Measurements from ENCODE around the gene DOK6.

DOK6 gene

GRCh38 chr18:69755856-69756496, 355.3 kb downstream of the DOK6 start:
- Histone ChIP-seq H4K20me1 (ENCODE audit: insufficient read depth, low read length) (no peaks in the 10 kb centered on the region), H3K4me1 (ENCODE audit: low read length) (no peaks in the 10 kb centered on the region), H3K4me3 (ENCODE audit: low read length) (no peak overlapping the region), H3K36me3 (replicated peaks; ENCODE audit: low read depth, low read length) (no peaks in the 10 kb centered on the region), H3K27me3 (ENCODE audit: low read depth, low read length) (no peaks in the 10 kb centered on the region), H3K79me2 (ENCODE audit: low read length) (no peaks in the 10 kb centered on the region), H3K27ac (ENCODE audit: low read length) (no peak overlapping the region), H3K9ac (ENCODE audit: low read length) (no peak overlapping the region), H3K9me3 (ENCODE audit: insufficient read depth, low read length) (no peaks in the 10 kb centered on the region), H2AFZ (ENCODE audit: low read depth, low read length) (no peak overlapping the region), H3K4me2 (ENCODE audit: low read length) (no peak overlapping the region)
- TF ChIP-seq CTCF (IDR thresholded peaks at IDR 0.05; ENCODE audit: low read depth, low read length) = no peak
- TF ChIP-seq EZH2phosphoT487 (IDR thresholded peaks at IDR 0.05; ENCODE audit: low read depth) = no peak

GRCh38 chr18:69757733-69758132, 357.0 kb downstream of the DOK6 start:
- Histone ChIP-seq H3K27ac (ENCODE audit: low read length) (no peak overlapping the region), H3K36me3 (replicated peaks; ENCODE audit: low read depth, low read length) (no peaks in the 10 kb centered on the region), H3K79me2 (ENCODE audit: low read length) (no peaks in the 10 kb centered on the region), H3K9me3 (ENCODE audit: insufficient read depth, low read length) (no peaks in the 10 kb centered on the region), H3K27me3 (ENCODE audit: low read depth, low read length) (no peaks in the 10 kb centered on the region), H3K4me1 (ENCODE audit: low read length) (no peaks in the 10 kb centered on the region), H3K4me2 (ENCODE audit: low read length) (no peak overlapping the region), H3K4me3 (ENCODE audit: low read length) (no peak overlapping the region), H4K20me1 (ENCODE audit: insufficient read depth, low read length) (no peaks in the 10 kb centered on the region), H3K9ac (ENCODE audit: low read length) (no peak overlapping the region), H2AFZ (ENCODE audit: low read depth, low read length) (no peak overlapping the region)
- TF ChIP-seq EZH2phosphoT487 (IDR thresholded peaks at IDR 0.05; ENCODE audit: low read depth) = no peak
- TF ChIP-seq CTCF (IDR thresholded peaks at IDR 0.05; ENCODE audit: low read depth, low read length) = no peak

- Histone ChIP-seq H3K27ac (ENCODE audit: low read length) (no peak overlapping the region), H3K27me3 (ENCODE audit: low read depth, low read length) (no peaks in the 10 kb centered on the region), H4K20me1 (ENCODE audit: insufficient read depth, low read length) (no peaks in the 10 kb centered on the region), H3K4me2 (ENCODE audit: low read length) (no peak overlapping the region), H3K36me3 (replicated peaks; ENCODE audit: low read depth, low read length) (no peaks in the 10 kb centered on the region), H3K9ac (ENCODE audit: low read length) (no peak overlapping the region), H3K4me1 (ENCODE audit: low read length) (no peaks in the 10 kb centered on the region), H3K9me3 (ENCODE audit: insufficient read depth, low read length) (no peaks in the 10 kb centered on the region), H3K79me2 (ENCODE audit: low read length) (no peaks in the 10 kb centered on the region), H2AFZ (ENCODE audit: low read depth, low read length) (no peak overlapping the region), H3K4me3 (ENCODE audit: low read length) (no peak overlapping the region)
- TF ChIP-seq EZH2phosphoT487 (IDR thresholded peaks at IDR 0.05; ENCODE audit: low read depth) (no peak), CTCF (IDR thresholded peaks at IDR 0.05; ENCODE audit: low read depth, low read length) (no peak)
Measured at GRCh38 chr18:69758458-69758857, 357.8 kb downstream of the DOK6 start.

- H3K4me1 ChIP-seq (ENCODE audit: low read length) = no peaks in the 10 kb centered on the region
- no peaks in the 10 kb centered on the region for H3K79me2 ChIP-seq (ENCODE audit: low read length)
- H3K27me3 ChIP-seq (ENCODE audit: low read depth, low read length) = no peaks in the 10 kb centered on the region
- TF ChIP-seq CTCF (IDR thresholded peaks at IDR 0.05; ENCODE audit: low read depth, low read length) = no peak
- TF ChIP-seq EZH2phosphoT487 (IDR thresholded peaks at IDR 0.05; ENCODE audit: low read depth) = no peak
- H3K4me2 ChIP-seq (ENCODE audit: low read length) = no peak overlapping the region
- H2AFZ ChIP-seq (ENCODE audit: low read depth, low read length) = no peak overlapping the region
- no peaks in the 10 kb centered on the region for H4K20me1 ChIP-seq (ENCODE audit: insufficient read depth, low read length)
- H3K27ac ChIP-seq (ENCODE audit: low read length) = no peak overlapping the region
- H3K9ac ChIP-seq (ENCODE audit: low read length) = no peak overlapping the region
- no peaks in the 10 kb centered on the region for H3K9me3 ChIP-seq (ENCODE audit: insufficient read depth, low read length)
- H3K4me3 ChIP-seq (ENCODE audit: low read length) = no peak overlapping the region
- H3K36me3 ChIP-seq (replicated peaks; ENCODE audit: low read depth, low read length) = no peaks in the 10 kb centered on the region
Measured at GRCh38 chr18:69759046-69759445, 358.4 kb downstream of the DOK6 start.

Data from OCI-LY3 (cell line).